SK-N-SH treated with all-trans-retinoic acid at 6 μM for 48 hours (cell line): ENCODE data around the gene PAX5.

ENCODE experiments used
- ARNTL ChIP-seq: fragments of 450-650 bp; formaldehyde crosslinking; IDR thresholded peaks from 2 replicates; pipeline ENCODE4 v1.5.0; 2020; ENCODE audit warnings: low read depth, mild to moderate bottlenecking, moderate library complexity, borderline replicate concordance
- OSR1 ChIP-seq: fragments of 250-450 bp; sonication (Bioruptor Pico); IDR thresholded peaks from 2 replicates; pipeline ENCODE4 v1.8.0; 2022; ENCODE audit warnings: moderate library complexity, mild to moderate bottlenecking, inconsistent platforms
- RARB ChIP-seq: fragments of 250-450 bp; sonication (Bioruptor Pico); IDR thresholded peaks from 2 replicates; pipeline ENCODE4 v1.8.0; 2021; ENCODE audit warnings: mild to moderate bottlenecking, moderate library complexity
- ZNF565 ChIP-seq: fragments of 450-650 bp; formaldehyde crosslinking; conservative IDR thresholded peaks from 2 replicates; pipeline ENCODE4 v1.5.0; 2020; ENCODE audit warnings: low read depth, mild to moderate bottlenecking, moderate library complexity
- ZNF8 ChIP-seq: fragments of 450-650 bp; formaldehyde crosslinking; IDR thresholded peaks from 2 replicates; pipeline ENCODE4 v1.5.0; 2020; ENCODE audit warnings: mild to moderate bottlenecking, moderate library complexity
- TF ChIP-seq, protein P1 (sequence below): fragments of 250-450 bp; sonication (Bioruptor Pico); IDR thresholded peaks from 2 replicates; pipeline ENCODE4 v1.5.1; 2021; ENCODE audit warnings: mild to moderate bottlenecking, moderate library complexity

DNA sequence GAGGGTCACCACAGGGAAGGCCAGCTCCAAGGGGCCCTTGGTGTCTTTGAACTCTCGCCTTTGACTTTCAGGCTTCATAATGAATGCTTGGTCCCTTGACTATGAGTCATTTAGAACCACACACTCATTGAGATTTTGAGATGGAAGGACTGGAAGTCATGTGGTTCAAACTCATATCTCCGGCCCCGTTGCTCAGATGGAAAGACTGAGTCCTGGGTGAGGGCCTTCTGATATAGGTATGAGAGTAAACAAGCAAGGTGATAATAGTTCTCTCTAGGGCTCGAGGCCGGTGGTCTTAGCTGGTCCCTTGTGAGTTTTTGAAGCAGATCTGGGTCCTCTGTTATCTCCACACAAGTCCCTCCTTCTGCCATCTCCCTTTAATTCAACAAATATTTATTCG is 210.6 kb downstream of the PAX5 start:
- TF ChIP-seq ARNTL (no peak), OSR1 (CRISPR knock-in tag) (no peak), RARB (CRISPR knock-in tag) (no peak), ZNF8 (CRISPR knock-in tag) (no peak), ZNF565 (CRISPR knock-in tag) (no peak)
- TF ChIP-seq, protein P1, sequence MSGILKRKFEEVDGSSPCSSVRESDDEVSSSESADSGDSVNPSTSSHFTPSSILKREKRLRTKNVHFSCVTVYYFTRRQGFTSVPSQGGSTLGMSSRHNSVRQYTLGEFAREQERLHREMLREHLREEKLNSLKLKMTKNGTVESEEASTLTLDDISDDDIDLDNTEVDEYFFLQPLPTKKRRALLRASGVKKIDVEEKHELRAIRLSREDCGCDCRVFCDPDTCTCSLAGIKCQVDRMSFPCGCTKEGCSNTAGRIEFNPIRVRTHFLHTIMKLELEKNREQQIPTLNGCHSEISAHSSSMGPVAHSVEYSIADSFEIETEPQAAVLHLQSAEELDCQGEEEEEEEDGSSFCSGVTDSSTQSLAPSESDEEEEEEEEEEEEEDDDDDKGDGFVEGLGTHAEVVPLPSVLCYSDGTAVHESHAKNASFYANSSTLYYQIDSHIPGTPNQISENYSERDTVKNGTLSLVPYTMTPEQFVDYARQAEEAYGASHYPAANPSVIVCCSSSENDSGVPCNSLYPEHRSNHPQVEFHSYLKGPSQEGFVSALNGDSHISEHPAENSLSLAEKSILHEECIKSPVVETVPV (CRISPR knock-in tag): no peak
